Endometrium (tissue), 2 donors: ENCODE measurements around the gene MRTFA.
"Not testable (repeated sequence)": the region's sequence is repeated elsewhere in the genome, so short reads cannot be mapped to it uniquely, and the experiment has no call there.

Experiments used
- FAIRE-seq: peaks from 2 replicates; lab custom pipeline; 2012; peaks lifted over from hg19 to GRCh38; lab: Jason Lieb, UNC
- donor health status: control.
- donor health status: control.

Gene MRTFA

GRCh38 chr22:40520562-40520961 lies 116.0 kb downstream of the MRTFA start:
- FAIRE-seq = no peak

GRCh38 chr22:40519948-40520331 lies 116.6 kb downstream of the MRTFA start:
- no peak for FAIRE-seq

GRCh38 chr22:40519284-40519947 lies 117.1 kb downstream of the MRTFA start:
- FAIRE-seq = no peak

GRCh38 chr22:40518840-40519239 lies 117.7 kb downstream of the MRTFA start:
- FAIRE-seq = no peak

GRCh38 chr22:40517631-40518030 lies 118.9 kb downstream of the MRTFA start:
- no peak for FAIRE-seq

GRCh38 chr22:40516416-40516815 lies 120.1 kb downstream of the MRTFA start:
- FAIRE-seq = no peak

- FAIRE-seq = no peak
These were observed 123.9 kb downstream of the MRTFA start for GRCh38 chr22:40512426-40513136.

- no peak for FAIRE-seq
These were observed 124.9 kb downstream of the MRTFA start for GRCh38 chr22:40511604-40512003.

- no peak for FAIRE-seq
These were observed 125.7 kb downstream of the MRTFA start for GRCh38 chr22:40510631-40511364.

- FAIRE-seq = peak; percentile 72
These were observed 127.0 kb downstream of the MRTFA start for GRCh38 chr22:40509401-40510134.

- FAIRE-seq = not testable (repeated sequence)
These were observed 128.5 kb downstream of the MRTFA start for GRCh38 chr22:40508046-40508445.

- FAIRE-seq = no peak
These were observed 129.0 kb downstream of the MRTFA start for GRCh38 chr22:40507491-40507890.

GRCh38 chr22:40506762-40507161 lies 129.8 kb downstream of the MRTFA start:
- FAIRE-seq = no peak

GRCh38 chr22:40504285-40505249 lies 132.0 kb downstream of the MRTFA start:
- no peak for FAIRE-seq

GRCh38 chr22:40502919-40503318 lies 133.6 kb downstream of the MRTFA start:
- FAIRE-seq = no peak

GRCh38 chr22:40500465-40500786 lies 136.1 kb downstream of the MRTFA start:
- not testable (repeated sequence) for FAIRE-seq

GRCh38 chr22:40499209-40499623 lies 137.3 kb downstream of the MRTFA start:
- FAIRE-seq = no peak

- peak; percentile 41 for FAIRE-seq
These were observed 137.9 kb downstream of the MRTFA start for GRCh38 chr22:40498420-40499208.

GRCh38 chr22:40493441-40493840 lies 143.1 kb downstream of the MRTFA start:
- no peak for FAIRE-seq

- no peak for FAIRE-seq
These were observed 144.4 kb downstream of the MRTFA start for GRCh38 chr22:40491990-40492631.
